HepG2 (cell line): ENCODE data around the gene PLAAT3.

Experiments used
- BRD4 ChIP-seq: sonication (generic); formaldehyde crosslinking; IDR thresholded peaks from 2 replicates; pipeline ENCODE4 v1.4.0; 2020; ENCODE audit warnings: missing genetic modification reagents
- CREB3 ChIP-seq: sonication (generic); formaldehyde crosslinking; IDR thresholded peaks from 2 replicates; pipeline ENCODE4 v1.5.0; 2020; ENCODE audit warnings: missing genetic modification reagents
- ESRRA ChIP-seq: sonication (generic); formaldehyde crosslinking; IDR thresholded peaks from 2 replicates; pipeline ENCODE4 v1.5.1; 2020; ENCODE audit warnings: mild to moderate bottlenecking, low read depth, missing genetic modification reagents
- HOXA9 ChIP-seq: sonication (generic); formaldehyde crosslinking; IDR thresholded peaks from 2 replicates; pipeline ENCODE4 v1.8.1; 2022; ENCODE audit warnings: missing genetic modification reagents, mild to moderate bottlenecking, moderate library complexity, borderline replicate concordance
- JUNB ChIP-seq: sonication (generic); formaldehyde crosslinking; IDR thresholded peaks from 2 replicates; pipeline ENCODE4 v1.8.0; 2022; ENCODE audit warnings: missing genetic modification reagents, mild to moderate bottlenecking, borderline replicate concordance
- JUND ChIP-seq: sonication (generic); formaldehyde crosslinking; IDR thresholded peaks from 2 replicates; pipeline ENCODE4 v1.8.0; 2022; ENCODE audit warnings: mild to moderate bottlenecking, missing genetic modification reagents
- MAFK ChIP-seq, 2 experiments: IDR thresholded peaks in 1 of 2; conservative IDR thresholded peaks in 1 of 2; 2 replicates each; pipeline ENCODE4 v1.6.1; 2011; ENCODE audit warnings: improper control_type of control experiment in 2 of 2, low read length in 2 of 2
- MBD4 ChIP-seq: IDR thresholded peaks from 2 replicates; pipeline ENCODE4 v1.6.1; 2012; ENCODE audit warnings: low read length, inconsistent platforms, borderline replicate concordance
- NCOA2 ChIP-seq: sonication (generic); formaldehyde crosslinking; IDR thresholded peaks from 2 replicates; pipeline ENCODE4 v1.8.0; 2022; ENCODE audit warnings: inconsistent platforms
- NFE2L1 ChIP-seq: sonication (generic); formaldehyde crosslinking; IDR thresholded peaks from 2 replicates; pipeline ENCODE4 v1.4.0; 2020; ENCODE audit warnings: missing genetic modification reagents, mild to moderate bottlenecking, borderline replicate concordance
- SP1 ChIP-seq, 2 experiments: fragments of 450-650 bp in 1 of 2; sonication (generic) in 1 of 2; formaldehyde crosslinking in 1 of 2; IDR thresholded peaks; 2 replicates each; pipeline versions ENCODE4 v1.4.0 to v1.6.1; 2016 to 2020; ENCODE audit warnings: missing genetic modification reagents in 1 of 2
- ZNF230 ChIP-seq: sonication (generic); formaldehyde crosslinking; IDR thresholded peaks from 2 replicates; pipeline ENCODE4 v1.4.0; 2020; ENCODE audit warnings: mild to moderate bottlenecking, missing genetic modification reagents
- ZNF563 ChIP-seq: sonication (generic); formaldehyde crosslinking; IDR thresholded peaks from 2 replicates; pipeline ENCODE4 v1.8.0; 2022; ENCODE audit warnings: mild to moderate bottlenecking, moderate library complexity, missing genetic modification reagents
- ZNF609 ChIP-seq: sonication (generic); formaldehyde crosslinking; IDR thresholded peaks from 2 replicates; pipeline ENCODE4 v1.4.0; 2020; ENCODE audit warnings: mild to moderate bottlenecking, missing genetic modification reagents, borderline replicate concordance

GRCh38 chr11:63603180-63603518, 11.1 kb downstream of the PLAAT3 start:
- no peak for TF ChIP-seq ZNF609
- no peak for TF ChIP-seq BRD4 (CRISPR knock-in tag)
- TF ChIP-seq ESRRA: no peak
- TF ChIP-seq MAFK (conservative IDR thresholded peaks at IDR 0.05 in 1 of 2, IDR thresholded peaks at IDR 0.05 in 1 of 2; ENCODE audit: low read length in 2 of 2): peak; percentile 21 to 23; a peak in 1 of 4 replicates
- TF ChIP-seq JUND (CRISPR knock-in tag): no peak
- TF ChIP-seq NFE2L1 (CRISPR knock-in tag): no peak
- peak; percentile 85 for TF ChIP-seq NCOA2
- no peak for TF ChIP-seq MBD4
- TF ChIP-seq ZNF563 (CRISPR knock-in tag): no peak
- no peak for TF ChIP-seq HOXA9
- TF ChIP-seq ZNF230 (CRISPR knock-in tag): no peak
- TF ChIP-seq SP1 (IDR thresholded peaks at IDR 0.05): no peak
- TF ChIP-seq SP1 (CRISPR knock-in tag; IDR thresholded peaks at IDR 0.05): no peak
- no peak for TF ChIP-seq CREB3 (CRISPR knock-in tag)
- TF ChIP-seq JUNB (CRISPR knock-in tag): no peak
